HFFc6 (cell line): ENCODE results near the gene GRAMD1B. TPM values are rescaled to one million over a fixed set of nuclear protein-coding genes. Genes with fewer than 3 reads are reported as not detected.

ENCODE experiments used
- DNase-seq: peaks from one replicate; pipeline ENCODE4 v3.0.0-alpha.2; 2018
- H3K27ac Mint-ChIP-seq: 2 replicates; pipeline ENCODE4 v1.8.0; 2020; ENCODE audit warnings: mild to moderate bottlenecking, mixed read lengths
- H3K27me3 Mint-ChIP-seq: 2 replicates; pipeline ENCODE4 v1.8.0; 2021; ENCODE audit warnings: mild to moderate bottlenecking, moderate library complexity, mixed read lengths; ENCODE audit not compliant: insufficient read depth
- H3K36me3 Mint-ChIP-seq: 2 replicates; pipeline ENCODE4 v1.8.0; 2021; ENCODE audit warnings: low read depth, mixed read lengths
- H3K4me1 Mint-ChIP-seq: 2 replicates; pipeline ENCODE4 v1.8.0; 2020; ENCODE audit warnings: low read depth, mixed read lengths
- H3K4me3 Mint-ChIP-seq: 2 replicates; pipeline ENCODE4 v1.8.0; 2020; ENCODE audit warnings: mild to moderate bottlenecking, moderate library complexity, mixed read lengths
- H3K9me3 Mint-ChIP-seq: 2 replicates; pipeline ENCODE4 v1.8.0; 2020; ENCODE audit warnings: mild to moderate bottlenecking, mixed read lengths
- total RNA-seq, 6 experiments: library from RNA; stranded (reverse); fragmentation: NEBNext Ultra II Directional; extraction: Animal tissue kit (Norgen Biotek cat#: 25700); gene quantifications; 2 replicates in 1 of 6; 3 replicates in 5 of 6; pipeline ENCODE4 v1.2.3, GENCODE V29; 2021
- TF ChIP-seq, protein P1 (sequence below): fragments of 200-600 bp; sonication (generic); IDR thresholded peaks from 2 replicates; pipeline ENCODE4 v1.5.0; 2021; ENCODE audit warnings: antibody characterized with exemption, mild to moderate bottlenecking

The GRAMD1B gene
- total RNA-seq, 6 experiments from 2014 or later = 46.1 to 54.5 (median 51.3) TPM

DNA sequence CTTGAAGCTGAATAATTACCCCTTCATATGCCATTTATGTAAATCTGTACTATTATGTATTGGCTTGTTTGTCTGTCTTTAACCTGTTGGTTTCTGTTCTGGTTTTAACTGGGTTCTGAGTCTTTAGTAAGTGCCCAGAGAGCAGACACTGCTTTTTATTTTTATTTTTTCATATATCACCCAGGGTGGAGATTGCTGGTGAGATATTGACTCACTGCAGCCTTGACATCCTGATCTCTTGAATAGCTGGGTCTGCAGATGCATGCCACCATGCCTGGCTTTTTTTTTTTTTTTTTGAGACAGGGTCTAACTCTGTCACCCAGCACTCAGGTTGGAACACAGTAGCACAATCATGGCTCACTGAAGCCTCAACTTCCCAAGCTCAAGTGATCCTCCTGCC, 19.4 kb downstream of the GRAMD1B start:
- H3K27me3 Mint-ChIP-seq = no peaks in the 10 kb centered on the region
- DNase-seq = no peak
- no peaks in the 10 kb centered on the region for H3K9me3 Mint-ChIP-seq
- no peak overlapping the region for H3K4me3 Mint-ChIP-seq
- peaks cover 22% of the 10 kb centered on the region for H3K36me3 Mint-ChIP-seq
- TF ChIP-seq, protein P1, sequence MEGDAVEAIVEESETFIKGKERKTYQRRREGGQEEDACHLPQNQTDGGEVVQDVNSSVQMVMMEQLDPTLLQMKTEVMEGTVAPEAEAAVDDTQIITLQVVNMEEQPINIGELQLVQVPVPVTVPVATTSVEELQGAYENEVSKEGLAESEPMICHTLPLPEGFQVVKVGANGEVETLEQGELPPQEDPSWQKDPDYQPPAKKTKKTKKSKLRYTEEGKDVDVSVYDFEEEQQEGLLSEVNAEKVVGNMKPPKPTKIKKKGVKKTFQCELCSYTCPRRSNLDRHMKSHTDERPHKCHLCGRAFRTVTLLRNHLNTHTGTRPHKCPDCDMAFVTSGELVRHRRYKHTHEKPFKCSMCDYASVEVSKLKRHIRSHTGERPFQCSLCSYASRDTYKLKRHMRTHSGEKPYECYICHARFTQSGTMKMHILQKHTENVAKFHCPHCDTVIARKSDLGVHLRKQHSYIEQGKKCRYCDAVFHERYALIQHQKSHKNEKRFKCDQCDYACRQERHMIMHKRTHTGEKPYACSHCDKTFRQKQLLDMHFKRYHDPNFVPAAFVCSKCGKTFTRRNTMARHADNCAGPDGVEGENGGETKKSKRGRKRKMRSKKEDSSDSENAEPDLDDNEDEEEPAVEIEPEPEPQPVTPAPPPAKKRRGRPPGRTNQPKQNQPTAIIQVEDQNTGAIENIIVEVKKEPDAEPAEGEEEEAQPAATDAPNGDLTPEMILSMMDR = no peak
- no peak overlapping the region for H3K27ac Mint-ChIP-seq
- H3K4me1 Mint-ChIP-seq = peaks cover 88% of the 10 kb centered on the region

GRCh38 chr11:123450623-123451022, 20.6 kb downstream of the GRAMD1B start:
- Mint-ChIP-seq H3K27me3 (no peaks in the 10 kb centered on the region), H3K27ac (peak overlapping the region; percentile 46), H3K4me1 (peaks cover 91% of the 10 kb centered on the region), H3K4me3 (no peak overlapping the region), H3K36me3 (peaks cover 16% of the 10 kb centered on the region; the same call in 1 of the 2 replicates), H3K9me3 (no peaks in the 10 kb centered on the region)
- no peak for DNase-seq
- TF ChIP-seq, protein P1 = no peak

- H3K27me3 Mint-ChIP-seq = no peaks in the 10 kb centered on the region
- TF ChIP-seq, protein P1 = no peak
- no peaks in the 10 kb centered on the region for H3K9me3 Mint-ChIP-seq
- H3K4me3 Mint-ChIP-seq = no peak overlapping the region
- no peak for DNase-seq
- peaks cover 17% of the 10 kb centered on the region; the same call in 1 of the 2 replicates for H3K36me3 Mint-ChIP-seq
- H3K4me1 Mint-ChIP-seq = peaks cover 97% of the 10 kb centered on the region
- H3K27ac Mint-ChIP-seq = peak overlapping the region; percentile 57
These were observed 21.2 kb downstream of the GRAMD1B start for GRCh38 chr11:123451183-123451781.

GRCh38 chr11:123452794-123453193, 22.7 kb downstream of the GRAMD1B start:
- Mint-ChIP-seq H3K9me3 (no peaks in the 10 kb centered on the region), H3K27ac (peak overlapping the region; percentile 83), H3K36me3 (peaks cover 17% of the 10 kb centered on the region; the same call in 1 of the 2 replicates)

GRCh38 chr11:123454060-123454651, 24.1 kb downstream of the GRAMD1B start:
- H3K4me1 Mint-ChIP-seq = peaks cover 96% of the 10 kb centered on the region
- no peaks in the 10 kb centered on the region for H3K27me3 Mint-ChIP-seq
- TF ChIP-seq, protein P1 = no peak
- peak overlapping the region; percentile 92 for H3K27ac Mint-ChIP-seq
- no peaks in the 10 kb centered on the region for H3K9me3 Mint-ChIP-seq
- H3K4me3 Mint-ChIP-seq = peak overlapping the region; percentile 50
- peaks cover 21% of the 10 kb centered on the region for H3K36me3 Mint-ChIP-seq
- DNase-seq = peak; percentile 84

More at GRCh38 chr11:123452794-123453193, 22.7 kb downstream of the GRAMD1B start:
- Mint-ChIP-seq H3K27me3 (no peaks in the 10 kb centered on the region), H3K4me3 (no peak overlapping the region), H3K4me1 (peaks cover 96% of the 10 kb centered on the region)
- TF ChIP-seq, protein P1 = no peak
- DNase-seq = no peak
